Measurements from ENCODE around the gene TTC38.

The TTC38 gene

GRCh38 chr22:46340676-46341075 is 72.9 kb downstream of the TTC38 start:
- 94% methylated on average over 11 of the region's 13 CpGs for WGBS (ENCODE audit: insufficient coverage)
- Histone ChIP-seq H3K36me3 (ENCODE audit: control insufficient read depth in 4 of 4, insufficient read depth in 4 of 4, low read length in 3 of 4) (peaks cover 24 to 76% (median 58%) of the 10 kb centered on the region in 4 experiments), H3K27me3 (replicated peaks in 2 of 5; ENCODE audit: control insufficient read depth in 4 of 5, insufficient read depth in 5 of 5, low read length in 4 of 5) (no peaks in the 10 kb centered on the region), H3K4me1 (ENCODE audit: control extremely low read depth in 1 of 4, control insufficient read depth in 4 of 4, insufficient read depth in 4 of 4, low read length in 3 of 4) (peaks cover 7 to 14% (median 9%) of the 10 kb centered on the region in 4 experiments), H3K9me3 (ENCODE audit: control extremely low read depth in 1 of 5, control insufficient read depth in 4 of 5, insufficient read depth in 2 of 5, low read depth in 1 of 5, low read length in 4 of 5) (no peaks in the 10 kb centered on the region), H3K4me3 (ENCODE audit: control insufficient read depth in 1 of 7, extremely low read depth in 1 of 7, insufficient read depth in 4 of 7, low read depth in 2 of 7, low read length in 6 of 7) (no peak overlapping the region), H3K27ac (ENCODE audit: insufficient read depth in 1 of 2, low read depth in 1 of 2, low read length in 2 of 2, poor library complexity in 1 of 2, severe bottlenecking in 2 of 2) (no peak overlapping the region)
- no peak for DNase-seq
- POLR2A ChIA-PET, result no interaction called here
- CTCF ChIA-PET, result interaction anchor here (0.6 to 1.3 kb wide), 3 partner anchors 19 to 202 kb away, joined by 3 to 4 read pairs (median 4); no protein-coding TSS in a partner anchor

Measured in common myeloid progenitor, CD34-positive (primary cell).